HG03432 (cell line): Measurements from ENCODE around the gene INTS3.
"Not testable (repeated sequence)": the region's sequence is repeated elsewhere in the genome, so short reads cannot be mapped to it uniquely, and the experiment has no call there.

Experiments used
- ATAC-seq: cut with Tn5 transposase; IDR thresholded peaks from one replicate; pipeline ENCODE4 v1.9.1; 2021; ENCODE audit warnings: mild to moderate bottlenecking, moderate library complexity; ENCODE audit not compliant: unreplicated experiment

INTS3 gene

DNA sequence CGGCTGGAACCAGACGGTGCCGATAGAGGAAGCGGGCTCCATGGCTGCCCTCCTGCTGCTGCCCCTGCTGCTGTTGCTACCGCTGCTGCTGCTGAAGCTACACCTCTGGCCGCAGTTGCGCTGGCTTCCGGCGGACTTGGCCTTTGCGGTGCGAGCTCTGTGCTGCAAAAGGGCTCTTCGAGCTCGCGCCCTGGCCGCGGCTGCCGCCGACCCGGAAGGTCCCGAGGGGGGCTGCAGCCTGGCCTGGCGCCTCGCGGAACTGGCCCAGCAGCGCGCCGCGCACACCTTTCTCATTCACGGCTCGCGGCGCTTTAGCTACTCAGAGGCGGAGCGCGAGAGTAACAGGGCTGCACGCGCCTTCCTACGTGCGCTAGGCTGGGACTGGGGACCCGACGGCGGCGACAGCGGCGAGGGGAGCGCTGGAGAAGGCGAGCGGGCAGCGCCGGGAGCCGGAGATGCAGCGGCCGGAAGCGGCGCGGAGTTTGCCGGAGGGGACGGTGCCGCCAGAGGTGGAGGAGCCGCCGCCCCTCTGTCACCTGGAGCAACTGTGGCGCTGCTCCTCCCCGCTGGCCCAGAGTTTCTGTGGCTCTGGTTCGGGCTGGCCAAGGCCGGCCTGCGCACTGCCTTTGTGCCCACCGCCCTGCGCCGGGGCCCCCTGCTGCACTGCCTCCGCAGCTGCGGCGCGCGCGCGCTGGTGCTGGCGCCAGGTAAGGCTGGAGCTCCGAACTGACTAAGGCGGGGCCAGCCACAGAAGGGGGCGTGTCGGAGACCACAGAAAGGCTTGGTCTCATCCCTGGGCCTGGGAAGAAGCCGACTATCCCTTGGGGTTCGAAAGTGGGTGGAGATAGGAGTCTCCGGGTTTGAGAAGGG, 47.8 kb downstream of the INTS3 start:
- peak; percentile 53 for ATAC-seq

- no peak for ATAC-seq
Observed at GRCh38 chr1:153776352-153776751, 48.5 kb downstream of the INTS3 start.

DNA sequence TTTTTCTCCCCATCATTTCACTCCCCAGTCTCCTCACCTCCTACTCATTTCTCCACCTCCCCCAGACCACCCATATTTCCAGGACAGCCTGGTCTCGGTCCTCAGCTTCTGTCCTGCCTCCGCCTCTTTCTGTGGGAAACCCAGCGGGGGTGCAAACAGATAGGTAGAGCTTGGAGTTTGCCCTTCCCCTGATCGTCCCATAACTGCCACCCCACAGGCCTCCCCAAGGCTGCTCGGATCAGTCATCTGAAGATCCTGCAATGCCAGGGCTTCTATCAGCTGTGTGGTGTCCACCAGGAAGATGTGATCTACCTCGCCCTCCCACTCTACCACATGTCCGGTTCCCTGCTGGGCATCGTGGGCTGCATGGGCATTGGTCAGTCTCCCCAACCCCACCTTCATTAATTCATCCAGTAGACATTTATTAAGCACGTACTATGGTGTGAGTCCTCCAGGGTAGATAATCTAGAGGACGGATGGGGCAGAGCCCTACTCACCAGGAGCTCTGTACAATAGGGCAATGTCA, 49.1 kb downstream of the INTS3 start:
- no peak for ATAC-seq

GRCh38 chr1:153777648-153778047, 49.8 kb downstream of the INTS3 start:
- no peak for ATAC-seq

GRCh38 chr1:153778051-153778823, 50.4 kb downstream of the INTS3 start:
- no peak for ATAC-seq

DNA sequence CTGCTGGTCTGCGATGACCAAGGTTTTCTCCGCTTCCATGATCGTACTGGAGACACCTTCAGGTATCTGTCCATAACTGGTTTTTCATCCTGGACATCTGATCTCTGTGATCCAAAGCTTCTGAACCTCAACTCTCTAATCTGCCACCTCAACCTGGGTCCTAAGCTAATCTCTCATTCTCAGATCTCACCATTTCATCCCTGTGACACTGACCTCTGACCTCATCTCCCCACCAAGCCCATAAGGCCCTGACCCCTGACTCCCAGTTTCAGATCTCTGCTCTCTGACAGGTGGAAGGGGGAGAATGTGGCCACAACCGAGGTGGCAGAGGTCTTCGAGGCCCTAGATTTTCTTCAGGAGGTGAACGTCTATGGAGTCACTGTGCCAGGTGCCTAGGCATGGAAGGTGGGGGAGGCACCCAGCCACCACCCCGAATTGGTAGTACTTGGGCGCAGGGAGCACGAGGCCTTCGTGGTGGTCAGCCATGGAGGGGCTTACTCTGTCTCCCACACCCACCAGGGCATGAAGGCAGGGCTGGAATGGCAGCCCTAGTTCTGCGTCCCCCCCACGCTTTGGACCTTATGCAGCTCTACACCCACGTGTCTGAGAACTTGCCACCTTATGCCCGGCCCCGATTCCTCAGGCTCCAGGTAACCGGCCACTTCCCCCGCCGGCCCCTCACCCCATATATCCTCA, 51.1 kb downstream of the INTS3 start:
- no peak for ATAC-seq

GRCh38 chr1:153779781-153780541, 52.1 kb downstream of the INTS3 start:
- ATAC-seq, result no peak

DNA sequence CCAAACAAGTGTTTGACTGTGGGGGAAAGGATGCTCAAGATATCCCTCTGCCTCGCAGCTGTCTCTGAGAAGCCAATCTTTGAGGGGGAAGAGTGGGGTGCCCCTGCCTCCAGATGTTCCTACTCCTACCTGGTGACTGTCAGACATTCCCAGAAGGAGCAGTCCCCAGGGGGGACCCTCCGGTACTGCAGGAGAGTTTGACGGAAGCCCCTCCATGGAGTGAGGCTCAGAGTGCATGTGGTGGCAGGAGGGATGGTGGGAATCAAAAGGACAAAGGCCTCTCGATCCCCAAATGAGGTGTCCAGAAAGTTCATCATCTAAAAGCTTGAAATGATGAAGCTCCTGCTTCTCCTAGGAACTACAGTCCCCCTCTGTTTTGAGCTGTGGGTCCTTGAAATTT, 52.7 kb downstream of the INTS3 start:
- no peak for ATAC-seq

GRCh38 chr1:153782648-153783047, 54.8 kb downstream of the INTS3 start:
- ATAC-seq, result not testable (repeated sequence)

DNA sequence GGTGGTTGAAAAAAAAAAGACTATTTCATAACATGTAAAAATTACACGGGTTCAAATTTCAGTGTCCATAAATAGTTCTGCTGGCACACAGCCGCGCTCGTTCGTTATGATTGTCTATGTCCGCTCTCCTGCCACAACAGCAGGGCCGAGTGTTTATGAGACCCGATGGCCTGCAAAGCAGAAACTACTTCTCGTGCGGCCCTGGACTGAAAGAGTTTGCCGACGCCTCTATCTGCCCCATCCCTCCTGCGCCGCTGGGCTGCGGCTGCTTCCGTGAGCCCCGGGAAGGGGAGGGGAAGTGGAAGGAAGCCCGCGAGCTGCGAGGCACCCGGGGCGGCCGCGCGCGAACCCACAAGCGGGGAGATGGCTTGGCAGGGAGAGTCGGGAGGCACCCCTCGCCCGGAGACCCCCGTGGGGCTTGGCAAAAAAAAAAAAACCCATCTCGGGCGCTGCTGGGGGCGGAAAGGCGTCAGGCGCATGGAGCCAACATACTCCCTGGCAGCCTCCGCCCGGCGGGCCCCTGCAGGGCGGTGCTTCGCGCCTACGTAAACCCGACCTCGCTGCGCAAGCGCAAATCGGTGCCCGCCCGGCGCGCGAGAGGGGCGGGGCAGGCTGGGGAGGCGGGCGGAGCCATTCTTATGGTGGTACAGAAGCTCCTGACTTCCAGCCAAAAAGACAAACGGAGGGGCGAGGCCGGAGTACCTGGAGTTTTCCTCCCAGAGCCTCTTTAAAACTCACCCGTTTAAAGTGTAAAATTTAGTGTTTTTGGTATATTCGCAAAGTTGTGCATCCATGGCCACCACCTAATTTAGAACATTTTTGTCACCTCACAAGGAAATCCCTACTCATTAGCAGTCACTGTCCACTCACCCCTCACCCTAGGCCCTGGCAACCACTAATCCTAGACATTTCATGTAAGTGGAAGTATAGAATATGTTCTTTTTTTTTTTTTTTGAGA, 55.7 kb downstream of the INTS3 start:
- peak; percentile 91 for ATAC-seq

GRCh38 chr1:153786038-153786790, 58.4 kb downstream of the INTS3 start:
- no peak for ATAC-seq

DNA sequence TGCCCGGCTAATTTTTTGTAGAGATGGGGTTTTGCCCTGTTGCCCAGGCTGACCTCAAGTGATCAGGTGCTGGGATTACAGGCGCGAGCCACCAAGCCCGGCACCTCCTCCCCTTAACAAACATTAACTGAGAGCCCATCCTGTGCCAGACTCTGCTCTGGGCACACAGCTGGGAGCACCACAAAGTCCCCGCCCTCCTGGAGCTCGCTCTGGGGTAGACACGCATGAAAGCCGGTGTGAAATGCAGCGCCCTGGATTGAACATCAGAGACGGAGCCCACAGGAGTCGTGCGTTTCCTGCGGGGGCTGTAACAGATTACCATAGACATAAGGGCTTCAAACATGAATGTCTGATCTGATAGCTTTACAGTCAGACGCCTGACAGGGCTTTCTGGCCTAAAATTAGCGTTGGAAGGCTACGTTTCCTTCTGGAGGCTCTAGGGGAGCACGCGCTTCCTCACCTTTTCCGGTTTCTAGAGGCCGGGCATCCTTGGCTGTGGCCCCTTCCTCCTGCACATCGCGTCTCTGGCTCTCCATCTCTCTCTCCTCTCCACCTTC, 61.7 kb downstream of the INTS3 start:
- no peak for ATAC-seq

GRCh38 chr1:153790313-153790965, 62.6 kb downstream of the INTS3 start:
- ATAC-seq, result no peak

DNA sequence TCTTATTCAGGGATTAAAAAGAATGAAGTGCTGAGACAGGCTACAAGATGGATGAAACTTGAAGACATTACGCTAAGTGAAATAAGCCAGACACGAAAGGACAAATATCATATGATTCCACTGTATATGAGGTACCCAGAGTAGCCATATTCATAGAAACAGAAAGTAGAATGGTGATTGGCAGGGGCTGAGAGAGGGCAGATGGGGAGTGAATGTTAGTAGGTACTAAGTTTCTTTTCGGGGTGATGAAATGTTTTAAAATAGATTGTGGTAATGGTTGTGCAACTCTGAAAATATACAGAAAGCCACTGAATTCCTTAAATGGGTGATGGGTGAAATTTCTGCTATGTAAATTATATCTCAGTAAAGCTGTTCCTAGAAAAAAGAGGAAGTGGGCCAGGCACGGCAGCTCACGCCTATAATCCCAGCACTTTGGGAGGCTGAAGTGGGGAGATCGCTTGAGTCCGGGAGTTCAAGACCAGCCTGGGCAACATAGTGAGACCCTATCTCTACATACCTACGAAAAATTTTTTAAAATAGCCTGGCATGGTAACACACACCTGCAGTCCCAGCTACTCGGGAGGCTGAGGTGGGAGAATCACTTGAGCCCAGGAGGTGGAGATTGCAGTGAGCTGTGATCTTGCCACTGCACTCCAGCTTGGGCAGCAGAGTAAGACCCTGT, 63.3 kb downstream of the INTS3 start:
- peak; percentile 87 for ATAC-seq

DNA sequence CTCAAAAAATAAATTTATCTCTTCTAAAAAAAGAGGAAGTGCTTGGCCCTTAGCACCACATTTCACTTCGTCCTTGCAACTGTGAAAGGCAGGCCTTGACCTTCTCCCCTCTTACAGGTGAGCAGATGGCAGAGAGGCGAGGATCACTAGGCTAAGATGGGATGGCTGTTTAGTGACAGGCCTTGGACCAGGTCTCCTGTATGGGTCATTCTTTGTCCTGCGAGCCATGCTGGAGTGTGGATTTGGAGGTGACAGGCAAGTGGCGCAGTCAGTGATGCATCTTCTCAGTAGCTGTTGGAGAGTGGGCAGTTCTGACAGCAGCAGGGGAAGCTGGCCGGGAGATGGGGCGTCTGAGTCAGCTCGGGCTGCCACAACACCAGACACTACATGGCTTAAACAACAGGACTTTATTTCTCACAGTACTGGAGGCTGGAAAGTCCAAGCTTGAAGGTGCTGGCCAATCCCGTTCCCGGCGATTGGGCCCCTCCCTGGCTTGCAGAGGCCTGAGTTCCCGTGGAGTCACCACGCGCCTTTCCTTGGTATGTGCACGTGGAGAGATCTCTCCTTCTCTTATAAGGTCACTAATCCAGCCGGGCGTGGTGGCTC, 63.9 kb downstream of the INTS3 start:
- peak; percentile 17 for ATAC-seq

DNA sequence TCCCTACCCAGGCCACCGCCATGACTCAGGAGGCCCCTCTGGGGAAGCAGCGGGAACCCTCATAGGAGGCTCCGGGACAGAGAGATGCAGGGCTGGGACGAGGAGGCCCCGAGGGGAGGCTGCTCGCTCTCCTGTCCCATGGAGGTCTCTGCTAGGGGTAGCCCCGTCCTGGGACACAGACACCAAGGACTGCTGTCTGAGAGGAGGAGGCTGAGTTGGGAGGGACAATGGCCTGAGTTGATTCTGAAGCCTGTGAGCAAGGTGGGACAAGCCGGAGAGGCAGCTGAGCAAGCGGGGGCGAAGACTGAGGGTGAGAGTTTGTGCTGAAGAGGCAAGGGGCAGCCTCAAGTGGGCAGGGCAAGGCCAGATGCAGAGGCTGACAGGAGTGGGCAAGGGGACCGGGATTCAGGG, 64.8 kb downstream of the INTS3 start:
- no peak for ATAC-seq
